Measurements from ENCODE around the gene ZNF155. TPM values are rescaled to one million over a fixed set of nuclear protein-coding genes. Genes with fewer than 3 reads are reported as not detected.

ZNF155 gene
- total and polyA plus RNA-seq, 2 donors (not counting 1 experiment from before 2014, with no cell fraction given): 3.8 to 8.4 TPM

DNA sequence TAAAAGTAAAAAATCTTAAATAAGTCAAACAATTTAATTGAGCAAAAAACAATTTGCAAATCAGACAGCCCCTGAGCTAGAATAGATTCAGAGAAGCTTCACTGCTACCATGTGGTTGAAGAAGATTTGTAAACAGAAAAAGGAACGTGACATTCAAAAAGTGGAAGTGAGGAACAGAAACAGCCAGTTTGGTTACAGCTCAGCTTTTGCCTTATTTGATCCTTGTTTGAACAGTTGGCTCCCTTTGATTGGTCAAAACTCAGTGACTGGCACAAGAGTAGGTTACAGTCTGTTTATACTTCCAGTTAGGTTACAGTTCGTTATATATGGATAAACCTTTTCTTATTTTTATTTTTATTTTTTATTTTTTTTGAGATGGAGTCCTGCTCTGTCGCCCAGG lies 27.2 kb upstream of the ZNF155 start:
- ChIA-PET POLR2A (no interaction called here), CTCF (no interaction called here)
- peaks cover 3% of the 10 kb centered on the region for H3K4me1 Mint-ChIP-seq

DNA sequence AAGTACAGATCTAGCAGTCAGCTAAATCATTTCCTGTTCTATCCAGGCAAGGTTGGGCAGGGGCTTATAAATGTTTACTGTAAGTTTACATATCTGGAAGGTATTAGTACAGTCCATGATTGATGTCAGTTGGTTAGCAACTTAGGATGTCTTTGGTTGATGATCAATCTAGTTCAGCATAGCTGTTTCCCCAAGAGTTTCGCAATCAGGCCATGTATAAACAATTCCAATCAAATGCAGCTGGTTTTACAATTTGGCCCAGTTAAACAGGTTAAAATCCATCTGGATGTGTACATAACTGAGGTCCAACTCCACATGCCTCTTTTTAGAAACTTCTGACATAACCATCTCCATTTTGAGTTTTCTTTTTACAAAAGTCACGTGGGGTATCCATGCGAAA lies 26.1 kb upstream of the ZNF155 start:
- intact Hi-C loops (cut with micrococcal nuclease): no loop called here
- H3K9me3 ChIP-seq (ENCODE audit: control extremely low read depth in 1 of 3, control insufficient read depth in 2 of 3, insufficient read depth in 1 of 3, low read length in 2 of 3): peaks cover 13 to 44% (median 24%) of the 10 kb centered on the region in 3 donors
- H3K4me1 ChIP-seq (ENCODE audit: control insufficient read depth in 2 of 2, insufficient read depth in 2 of 2, low read length in 2 of 2): no peaks in the 10 kb centered on the region
- no peak overlapping the region for H3K9ac ChIP-seq (ENCODE audit: low read length)
- Mint-ChIP-seq H3K9me3 (ENCODE audit: insufficient read depth) (peaks cover 8% of the 10 kb centered on the region), H3K4me1 (no peaks in the 10 kb centered on the region), H3K27me3 (no peaks in the 10 kb centered on the region), H3K4me3 (no peak overlapping the region), H3K27ac (no peak overlapping the region)
- DNase-seq (no peak), ATAC-seq (ENCODE audit: low read depth) (no peak)
- H3K27ac ChIP-seq (ENCODE audit: low read length in 2 of 2): no peak overlapping the region
- WGBS (ENCODE audit: insufficient coverage): 100% methylated on average over 3 of the region's 3 CpGs
- H3K4me3 ChIP-seq (ENCODE audit: control extremely low read depth in 1 of 5, extremely low read depth in 1 of 5, insufficient read depth in 1 of 5, low read depth in 2 of 5, low read length in 4 of 5): no peak overlapping the region
- ChIA-PET POLR2A (no interaction called here), CTCF (no interaction called here)
- H4K20me1 ChIP-seq (ENCODE audit: control insufficient read depth, insufficient read depth, low read length, poor library complexity, severe bottlenecking): no peaks in the 10 kb centered on the region
- H3K36me3 ChIP-seq (replicated peaks in 1 of 2; ENCODE audit: control extremely low read depth in 1 of 2, control insufficient read depth in 1 of 2, extremely low read depth in 1 of 2, insufficient read depth in 2 of 2, low read length in 1 of 2): peaks cover 3 to 4% of the 10 kb centered on the region in 2 experiments
- H3K27me3 ChIP-seq (replicated peaks in 1 of 4; ENCODE audit: control extremely low read depth in 1 of 4, control insufficient read depth in 3 of 4, insufficient read depth in 4 of 4, low read length in 3 of 4): no peaks in the 10 kb centered on the region
- TF ChIP-seq CTCF (IDR thresholded peaks at IDR 0.05): no peak
- no peak for TF ChIP-seq EZH2 (IDR thresholded peaks at IDR 0.05; ENCODE audit: borderline replicate concordance, insufficient read depth, low read depth, low read length, poor library complexity, severe bottlenecking)
- H3K79me2 ChIP-seq (ENCODE audit: control insufficient read depth, insufficient read depth, low read length): no peaks in the 10 kb centered on the region
- H3K4me2 ChIP-seq (replicated peaks; ENCODE audit: low read depth, low read length, poor library complexity, severe bottlenecking): no peak overlapping the region
- no peak overlapping the region for H2AFZ ChIP-seq (ENCODE audit: insufficient read depth, low read depth, low read length, poor library complexity, severe bottlenecking)

More for the DNA sequence above, 27.2 kb upstream of the ZNF155 start:
- Histone ChIP-seq H4K20me1 (ENCODE audit: control insufficient read depth, insufficient read depth, low read length, poor library complexity, severe bottlenecking) (no peaks in the 10 kb centered on the region), H2AFZ (ENCODE audit: insufficient read depth, low read depth, low read length, poor library complexity, severe bottlenecking) (no peak overlapping the region), H3K36me3 (replicated peaks in 1 of 2; ENCODE audit: control extremely low read depth in 1 of 2, control insufficient read depth in 1 of 2, extremely low read depth in 1 of 2, insufficient read depth in 2 of 2, low read length in 1 of 2) (peaks cover 0 to 3% of the 10 kb centered on the region in 2 experiments), H3K4me3 (ENCODE audit: control extremely low read depth in 1 of 5, extremely low read depth in 1 of 5, insufficient read depth in 1 of 5, low read depth in 2 of 5, low read length in 4 of 5) (no peak overlapping the region), H3K9ac (ENCODE audit: low read length) (no peak overlapping the region), H3K27ac (ENCODE audit: low read length in 2 of 2) (no peak overlapping the region), H3K4me2 (replicated peaks; ENCODE audit: low read depth, low read length, poor library complexity, severe bottlenecking) (no peak overlapping the region), H3K9me3 (ENCODE audit: control extremely low read depth in 1 of 3, control insufficient read depth in 2 of 3, insufficient read depth in 1 of 3, low read length in 2 of 3) (peaks cover 7 to 38% (median 33%) of the 10 kb centered on the region in 3 donors), H3K4me1 (ENCODE audit: control insufficient read depth in 2 of 2, insufficient read depth in 2 of 2, low read length in 2 of 2) (no peaks in the 10 kb centered on the region), H3K79me2 (ENCODE audit: control insufficient read depth, insufficient read depth, low read length) (no peaks in the 10 kb centered on the region), H3K27me3 (replicated peaks in 1 of 4; ENCODE audit: control extremely low read depth in 1 of 4, control insufficient read depth in 3 of 4, insufficient read depth in 4 of 4, low read length in 3 of 4) (no peaks in the 10 kb centered on the region)
- H3K27ac Mint-ChIP-seq: no peak overlapping the region
- H3K4me3 Mint-ChIP-seq: no peak overlapping the region
- DNase-seq (no peak), ATAC-seq (ENCODE audit: low read depth) (no peak)
- intact Hi-C loops (cut with micrococcal nuclease): no loop called here
- H3K9me3 Mint-ChIP-seq (ENCODE audit: insufficient read depth): peaks cover 8% of the 10 kb centered on the region
- TF ChIP-seq CTCF (IDR thresholded peaks at IDR 0.05) (no peak), EZH2 (IDR thresholded peaks at IDR 0.05; ENCODE audit: borderline replicate concordance, insufficient read depth, low read depth, low read length, poor library complexity, severe bottlenecking) (no peak)
- 0% methylated on average over 1 of the region's 3 CpGs for WGBS (ENCODE audit: insufficient coverage)
- no peaks in the 10 kb centered on the region for H3K27me3 Mint-ChIP-seq
